ENCODE measurements around the gene TRMT2B.

Gene TRMT2B

DNA sequence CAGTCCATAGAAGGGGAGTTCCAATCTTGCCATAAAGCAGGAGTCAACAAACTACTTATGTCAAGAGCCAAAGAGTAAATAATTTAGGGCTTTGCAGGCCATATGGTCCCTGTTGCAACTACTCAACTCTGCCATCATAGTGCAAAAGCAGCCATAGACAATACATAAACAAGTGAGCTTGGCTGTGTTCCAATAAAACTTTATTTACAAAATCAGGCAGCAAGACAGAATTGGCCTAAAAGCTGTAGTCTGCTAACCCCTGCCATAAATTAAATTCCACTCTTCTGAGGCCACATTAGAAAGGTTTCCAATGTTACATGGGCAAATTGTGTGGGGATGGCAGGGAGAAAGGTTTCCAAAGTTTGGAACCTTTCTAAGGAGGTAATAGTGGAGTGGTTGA, 14.7 kb downstream of the TRMT2B start:
- Histone ChIP-seq H3K27me3 (ENCODE audit: insufficient read depth, low read length, poor library complexity, severe bottlenecking) (no peaks in the 10 kb centered on the region), H3K9me2 (replicated peaks; ENCODE audit: low read depth, low read length) (no peaks in the 10 kb centered on the region), H3K9me3 (ENCODE audit: insufficient read depth, low read depth, low read length) (no peaks in the 10 kb centered on the region), H3K4me2 (ENCODE audit: low read depth, low read length, poor library complexity, severe bottlenecking) (no peak overlapping the region), H3K4me3 (ENCODE audit: low read length, poor library complexity, severe bottlenecking) (no peak overlapping the region), H4K20me1 (ENCODE audit: insufficient read depth, low read length, poor library complexity, severe bottlenecking) (no peaks in the 10 kb centered on the region), H3K79me2 (ENCODE audit: insufficient read depth, low read length) (no peaks in the 10 kb centered on the region), H3K36me3 (ENCODE audit: insufficient read depth, low read length) (no peaks in the 10 kb centered on the region; the same call in 1 of the 2 replicates), H3K4me1 (ENCODE audit: insufficient read depth, low read length, poor library complexity, severe bottlenecking) (no peaks in the 10 kb centered on the region), H3F3A (ENCODE audit: low read depth) (no peaks in the 10 kb centered on the region), H2AFZ (ENCODE audit: low read length) (no peak overlapping the region), H3K9ac (ENCODE audit: low read depth, low read length, poor library complexity, severe bottlenecking) (no peak overlapping the region)
- TF ChIP-seq CTCF (conservative IDR thresholded peaks at IDR 0.05; ENCODE audit: low read length), result no peak
- no peak for TF ChIP-seq EZH2phosphoT487 (IDR thresholded peaks at IDR 0.05; ENCODE audit: borderline replicate concordance)

GRCh38 chrX:101029665-101030064, 22.2 kb downstream of the TRMT2B start:
- Histone ChIP-seq H3K36me3 (ENCODE audit: insufficient read depth, low read length) (0 out of 2 replicates have a peak, but pooled peaks cover 7% of the 10 kb centered on the region), H3F3A (ENCODE audit: low read depth) (no peaks in the 10 kb centered on the region), H3K4me3 (ENCODE audit: low read length, poor library complexity, severe bottlenecking) (no peak overlapping the region), H3K9me3 (ENCODE audit: insufficient read depth, low read depth, low read length) (no peaks in the 10 kb centered on the region), H2AFZ (ENCODE audit: low read length) (no peak overlapping the region), H3K4me2 (ENCODE audit: low read depth, low read length, poor library complexity, severe bottlenecking) (no peak overlapping the region), H3K4me1 (ENCODE audit: insufficient read depth, low read length, poor library complexity, severe bottlenecking) (no peaks in the 10 kb centered on the region), H4K20me1 (ENCODE audit: insufficient read depth, low read length, poor library complexity, severe bottlenecking) (no peaks in the 10 kb centered on the region), H3K79me2 (ENCODE audit: insufficient read depth, low read length) (no peaks in the 10 kb centered on the region), H3K9ac (ENCODE audit: low read depth, low read length, poor library complexity, severe bottlenecking) (no peak overlapping the region), H3K27me3 (ENCODE audit: insufficient read depth, low read length, poor library complexity, severe bottlenecking) (no peaks in the 10 kb centered on the region), H3K9me2 (replicated peaks; ENCODE audit: low read depth, low read length) (no peaks in the 10 kb centered on the region)
- TF ChIP-seq CTCF (conservative IDR thresholded peaks at IDR 0.05; ENCODE audit: low read length) (no peak), EZH2phosphoT487 (IDR thresholded peaks at IDR 0.05; ENCODE audit: borderline replicate concordance) (no peak)

GRCh38 chrX:101028562-101028961, 23.3 kb downstream of the TRMT2B start:
- no peaks in the 10 kb centered on the region for H3K9me3 ChIP-seq (ENCODE audit: insufficient read depth, low read depth, low read length)
- H3K27me3 ChIP-seq (ENCODE audit: insufficient read depth, low read length, poor library complexity, severe bottlenecking), result no peaks in the 10 kb centered on the region
- H3K4me2 ChIP-seq (ENCODE audit: low read depth, low read length, poor library complexity, severe bottlenecking), result no peak overlapping the region
- no peaks in the 10 kb centered on the region for H3K9me2 ChIP-seq (replicated peaks; ENCODE audit: low read depth, low read length)
- no peak overlapping the region for H3K4me3 ChIP-seq (ENCODE audit: low read length, poor library complexity, severe bottlenecking)
- no peaks in the 10 kb centered on the region for H4K20me1 ChIP-seq (ENCODE audit: insufficient read depth, low read length, poor library complexity, severe bottlenecking)
- H3F3A ChIP-seq (ENCODE audit: low read depth), result no peaks in the 10 kb centered on the region
- H3K9ac ChIP-seq (ENCODE audit: low read depth, low read length, poor library complexity, severe bottlenecking), result no peak overlapping the region
- no peaks in the 10 kb centered on the region for H3K4me1 ChIP-seq (ENCODE audit: insufficient read depth, low read length, poor library complexity, severe bottlenecking)
- TF ChIP-seq EZH2phosphoT487 (IDR thresholded peaks at IDR 0.05; ENCODE audit: borderline replicate concordance) (no peak), CTCF (conservative IDR thresholded peaks at IDR 0.05; ENCODE audit: low read length) (no peak)
- no peaks in the 10 kb centered on the region for H3K79me2 ChIP-seq (ENCODE audit: insufficient read depth, low read length)
- no peak overlapping the region for H2AFZ ChIP-seq (ENCODE audit: low read length)
- 0 out of 2 replicates have a peak, but pooled peaks cover 7% of the 10 kb centered on the region for H3K36me3 ChIP-seq (ENCODE audit: insufficient read depth, low read length)

Measured in Loucy (cell line).